MM.1S (cell line): ENCODE data around the gene MACROD2.

Source experiments
- DNase-seq: peaks from one replicate; pipeline ENCODE4 v3.0.0-alpha.2; 2015
- H2AFZ ChIP-seq: fragments of 300-600 bp; sonication (generic); 2 replicates; pipeline ENCODE4 v1.6.0; 2016; ENCODE audit warnings: antibody characterized with exemption, low read length
- H3F3A ChIP-seq: fragments of 300-600 bp; sonication (generic); 2 replicates; pipeline ENCODE4 v1.6.1; 2016; ENCODE audit warnings: mild to moderate bottlenecking, antibody characterized with exemption, low read length, moderate library complexity, mixed read lengths; ENCODE audit not compliant: insufficient read depth
- H3K27ac ChIP-seq: fragments of 300-600 bp; sonication (generic); 2 replicates; pipeline ENCODE4 v1.5.1; 2016; ENCODE audit warnings: mild to moderate bottlenecking, low read length
- H3K27me3 ChIP-seq: fragments of 300-600 bp; sonication (generic); replicated peaks from 2 replicates; pipeline ENCODE4 v1.6.0; 2016; ENCODE audit warnings: low read length; ENCODE audit not compliant: insufficient read depth
- H3K36me3 ChIP-seq: fragments of 300-600 bp; sonication (generic); replicated peaks from 2 replicates; pipeline ENCODE4 v1.6.1; 2016; ENCODE audit warnings: mild to moderate bottlenecking, low read length, mixed read lengths; ENCODE audit not compliant: insufficient read depth
- H3K4me1 ChIP-seq: fragments of 300-600 bp; sonication (generic); 2 replicates; pipeline ENCODE4 v1.6.1; 2016; ENCODE audit warnings: low read length, mixed read lengths
- H3K4me2 ChIP-seq: fragments of 300-600 bp; sonication (generic); 2 replicates; pipeline ENCODE4 v1.6.0; 2016; ENCODE audit warnings: low read depth, low read length
- H3K4me3 ChIP-seq: fragments of 300-600 bp; sonication (generic); 2 replicates; pipeline ENCODE4 v1.5.1; 2016; ENCODE audit warnings: low read length, mixed read lengths
- H3K79me2 ChIP-seq: fragments of 300-600 bp; sonication (generic); 2 replicates; pipeline ENCODE4 v1.6.1; 2016; ENCODE audit warnings: mixed run types, low read length, mixed read lengths
- H3K9ac ChIP-seq: fragments of 300-600 bp; sonication (generic); 2 replicates; pipeline ENCODE4 v1.6.1; 2016; ENCODE audit warnings: low read length, mixed read lengths
- H3K9me2 ChIP-seq: fragments of 300-600 bp; sonication (generic); replicated peaks from 2 replicates; pipeline ENCODE4 v1.6.1; 2016; ENCODE audit warnings: mild to moderate bottlenecking, low read length, mixed read lengths; ENCODE audit not compliant: insufficient read depth
- H3K9me3 ChIP-seq: fragments of 300-600 bp; sonication (generic); replicated peaks from 2 replicates; pipeline ENCODE4 v1.6.1; 2016; ENCODE audit warnings: mild to moderate bottlenecking, low read length, mixed read lengths; ENCODE audit not compliant: insufficient read depth
- H4K20me1 ChIP-seq: fragments of 300-600 bp; sonication (generic); 2 replicates; pipeline ENCODE4 v1.6.1; 2016; ENCODE audit warnings: mild to moderate bottlenecking, low read length, moderate library complexity, mixed read lengths; ENCODE audit not compliant: insufficient read depth
- CTCF ChIP-seq: fragments of 300-600 bp; sonication (generic); IDR thresholded peaks from 2 replicates; pipeline ENCODE4 v1.5.1; 2016; ENCODE audit warnings: antibody characterized with exemption, low read length, mixed read lengths
- EZH2 ChIP-seq: fragments of 300-600 bp; sonication (generic); optimal IDR thresholded peaks from 2 replicates; pipeline ENCODE3; 2017; ENCODE audit warnings: low read depth, mild to moderate bottlenecking, antibody characterized with exemption, low read length, mixed read lengths
- EZH2phosphoT487 ChIP-seq: fragments of 300-600 bp; sonication (generic); IDR thresholded peaks from 2 replicates; pipeline ENCODE4 v1.6.1; 2018; ENCODE audit warnings: antibody characterized with exemption, low read length

The MACROD2 gene

GRCh38 chr20:15674253-15675060 is 1679.1 kb downstream of the MACROD2 start:
- DNase-seq: no peak
- H3K9ac ChIP-seq: no peak overlapping the region
- H3K4me2 ChIP-seq: no peak overlapping the region
- no peaks in the 10 kb centered on the region for H3K36me3 ChIP-seq
- no peaks in the 10 kb centered on the region for H3F3A ChIP-seq
- H2AFZ ChIP-seq: no peak overlapping the region
- H3K4me3 ChIP-seq: no peak overlapping the region
- H3K9me3 ChIP-seq: no peaks in the 10 kb centered on the region
- H3K9me2 ChIP-seq: no peaks in the 10 kb centered on the region
- TF ChIP-seq CTCF (no peak), EZH2phosphoT487 (no peak), EZH2 (no peak)
- H4K20me1 ChIP-seq: no peaks in the 10 kb centered on the region
- H3K27ac ChIP-seq: no peak overlapping the region
- no peaks in the 10 kb centered on the region for H3K79me2 ChIP-seq
- no peaks in the 10 kb centered on the region for H3K4me1 ChIP-seq
- no peaks in the 10 kb centered on the region for H3K27me3 ChIP-seq

DNA sequence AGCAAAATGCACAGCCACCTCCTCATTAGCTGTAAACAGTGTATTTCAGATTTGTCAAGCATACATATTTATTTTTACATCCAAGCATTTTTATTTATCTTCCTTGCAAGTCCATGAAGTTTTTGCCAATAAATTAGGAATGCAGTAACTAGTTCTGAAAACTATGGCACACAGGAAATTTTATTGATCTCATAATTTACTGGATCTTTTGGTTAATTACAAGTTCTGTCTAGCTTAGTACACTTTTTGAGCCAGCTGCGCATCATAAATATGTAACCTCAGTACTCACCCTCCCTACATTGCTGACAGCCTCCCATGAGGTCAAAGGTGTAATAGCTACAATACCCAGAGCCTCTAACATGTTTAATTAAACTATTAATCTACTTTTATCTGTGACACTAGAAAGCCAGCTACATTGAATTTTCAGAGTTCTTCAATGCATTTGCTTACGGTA is 1679.8 kb downstream of the MACROD2 start:
- Histone ChIP-seq H3F3A (no peaks in the 10 kb centered on the region), H2AFZ (no peak overlapping the region), H3K27ac (no peak overlapping the region), H3K79me2 (no peaks in the 10 kb centered on the region), H3K9ac (no peak overlapping the region), H3K4me2 (no peak overlapping the region), H3K9me3 (no peaks in the 10 kb centered on the region), H3K9me2 (no peaks in the 10 kb centered on the region), H3K27me3 (no peaks in the 10 kb centered on the region), H3K36me3 (no peaks in the 10 kb centered on the region), H3K4me3 (no peak overlapping the region), H4K20me1 (no peaks in the 10 kb centered on the region), H3K4me1 (no peaks in the 10 kb centered on the region)
- TF ChIP-seq EZH2 (no peak), CTCF (no peak)
- no peak for DNase-seq

- no peaks in the 10 kb centered on the region for H3F3A ChIP-seq
- no peaks in the 10 kb centered on the region for H3K9me3 ChIP-seq
- no peak overlapping the region for H3K27ac ChIP-seq
- H3K79me2 ChIP-seq: no peaks in the 10 kb centered on the region
- H2AFZ ChIP-seq: no peak overlapping the region
- no peaks in the 10 kb centered on the region for H3K4me1 ChIP-seq
- no peaks in the 10 kb centered on the region for H3K36me3 ChIP-seq
- H3K4me3 ChIP-seq: no peak overlapping the region
- no peaks in the 10 kb centered on the region for H3K27me3 ChIP-seq
- no peak for TF ChIP-seq CTCF
- TF ChIP-seq EZH2: no peak
- no peak overlapping the region for H3K9ac ChIP-seq
- no peak overlapping the region for H3K4me2 ChIP-seq
- DNase-seq: no peak
- no peaks in the 10 kb centered on the region for H3K9me2 ChIP-seq
- no peaks in the 10 kb centered on the region for H4K20me1 ChIP-seq
Measured at GRCh38 chr20:15675813-15676484, 1680.6 kb downstream of the MACROD2 start.
